Measurements from ENCODE around the gene AMPD3.

- no peak for TF ChIP-seq CTCF (IDR thresholded peaks at IDR 0.05; ENCODE audit: low read depth, low read length)
- no peak for TF ChIP-seq EZH2phosphoT487 (IDR thresholded peaks at IDR 0.05; ENCODE audit: low read depth)
Observed at GRCh38 chr11:10503221-10503620, 48.2 kb downstream of the AMPD3 start.
